Kidney (tissue), 14 donors: ENCODE measurements around the gene LZTS2. TPM values are rescaled to one million over a fixed set of nuclear protein-coding genes. Genes with fewer than 3 reads are reported as not detected.

Experiments used
- DNase-seq, 5 donors: peaks; one replicate each; pipeline ENCODE4 v3.0.0-alpha.2; 2013 to 2020
- FAIRE-seq: peaks from 2 replicates; lab custom pipeline; 2012; peaks lifted over from hg19 to GRCh38; lab: Jason Lieb, UNC
- H3K27ac ChIP-seq, 2 donors: one replicate each; pipeline ENCODE4 v1.7.0; 2013; ENCODE audit warnings: low read depth in 2 of 2, low read length in 2 of 2, inconsistent platforms in 1 of 2
- H3K27me3 ChIP-seq: one replicate; pipeline ENCODE4 v1.7.1; 2013; ENCODE audit warnings: low read length, inconsistent platforms; ENCODE audit not compliant: control insufficient read depth, insufficient read depth
- H3K36me3 ChIP-seq, 3 donors: one replicate each; pipeline versions ENCODE4 v1.7.0 to v1.7.1; 2013; ENCODE audit warnings: low read length in 3 of 3, control low read depth in 1 of 3, inconsistent platforms in 1 of 3; ENCODE audit not compliant: insufficient read depth in 3 of 3, control insufficient read depth in 2 of 3
- H3K4me1 ChIP-seq, 3 donors: one replicate each; pipeline versions ENCODE4 v1.7.0 to v1.7.1; 2013; ENCODE audit warnings: low read length in 3 of 3, inconsistent platforms in 1 of 3, low read depth in 1 of 3; ENCODE audit not compliant: control insufficient read depth in 2 of 3, insufficient read depth in 2 of 3
- H3K4me3 ChIP-seq, 3 donors: one replicate each; pipeline versions ENCODE4 v1.7.0 to v1.8.1; 2013; ENCODE audit warnings: low read length in 3 of 3, control low read depth in 1 of 3, inconsistent platforms in 1 of 3
- H3K9ac ChIP-seq, 3 donors: one replicate each; pipeline versions ENCODE4 v1.7.0 to v1.7.1; 2013; ENCODE audit warnings: low read length in 3 of 3, control low read depth in 1 of 3, inconsistent platforms in 1 of 3
- H3K9me3 ChIP-seq, 3 donors: one replicate each; pipeline versions ENCODE4 v1.7.0 to v1.7.1; 2013; ENCODE audit warnings: low read length in 3 of 3, control low read depth in 1 of 3, inconsistent platforms in 1 of 3; ENCODE audit not compliant: control insufficient read depth in 2 of 3, insufficient read depth in 1 of 3
- CTCF ChIP-seq: IDR thresholded peaks from 3 replicates; pipeline ENCODE4 v1.5.1; 2012; ENCODE audit warnings: mild to moderate bottlenecking, moderate library complexity, borderline replicate concordance; ENCODE audit not compliant: insufficient read depth; ENCODE audit errors: extremely low read depth
- intact Hi-C: fragments of 100-400 bp; cut with DNase I; formaldehyde crosslinking; loops from one replicate; pipeline ENCODE4 v1.11.1; 2022
- microRNA-seq: library from miRNA; unstranded; fragments of <30 nt; microRNA quantifications from one replicate; pipeline ENCODE4 v1.2.0, GENCODE V29; 2020
- polyA plus RNA-seq: library from polyadenylated mRNA; stranded (reverse); fragments of 350-450 nt; fragmentation: Illumina TruSeq; extraction: RNeasy Lipid Tissue Mini Kit (QIAGEN cat#74804); gene quantifications from one replicate; pipeline ENCODE4 v1.2.3, GENCODE V29; 2014; ENCODE audit warnings: low read depth, low replicate concordance; ENCODE audit not compliant: insufficient read depth
- total RNA-seq: library from RNA; stranded (reverse); fragmentation: NEBNext Ultra II Directional; extraction: Animal tissue kit (Norgen Biotek cat#: 25700); gene quantifications from one replicate; pipeline ENCODE4 v1.2.1, GENCODE V29; 2021
- donor health status: control.
- donor health status: control.
- donor health status: control.
- donor health status: control.
- donor health status: control.
- donor health status: DM: yes; HTN: yes; CAD: no.
- donor health status: Normal renal cell carcinoma (clear cell type).

LZTS2 gene
- total and polyA plus RNA-seq, 2 donors from 2014 or later = 47.3 to 54.7 TPM

DNA sequence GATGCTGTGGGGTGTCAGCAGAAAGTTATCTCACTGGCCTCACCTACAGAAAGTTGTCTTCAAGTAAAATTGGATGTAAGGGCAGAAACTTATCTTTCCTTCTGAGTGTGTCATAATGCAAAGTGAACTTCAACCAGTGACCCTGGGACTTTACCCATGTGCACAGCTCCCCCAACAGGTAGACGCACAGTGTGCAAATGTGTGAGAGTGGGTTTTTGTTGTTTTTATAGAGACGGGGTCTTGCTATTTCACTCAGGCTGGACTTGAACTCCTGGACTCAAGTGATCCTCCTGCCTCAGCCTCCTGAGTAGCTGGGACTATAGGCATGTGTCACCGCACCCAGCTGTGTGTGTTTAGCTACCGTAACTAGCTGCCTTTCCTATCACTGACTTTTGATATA lies 55.8 kb downstream of the LZTS2 start:
- Histone ChIP-seq H3K9ac (no peak overlapping the region), H3K36me3 (no peaks in the 10 kb centered on the region), H3K9me3 (no peaks in the 10 kb centered on the region), H3K4me1 (peaks cover 0 to 5% (median 0%) of the 10 kb centered on the region in 3 donors), H3K4me3 (no peak overlapping the region), H3K27ac (no peak overlapping the region), H3K27me3 (peaks cover 8% of the 10 kb centered on the region)
- intact Hi-C loops = no loop called here
- peak in 1 of 5 donors; percentile 2 for DNase-seq
- TF ChIP-seq CTCF = no peak
- FAIRE-seq = no peak

DNA sequence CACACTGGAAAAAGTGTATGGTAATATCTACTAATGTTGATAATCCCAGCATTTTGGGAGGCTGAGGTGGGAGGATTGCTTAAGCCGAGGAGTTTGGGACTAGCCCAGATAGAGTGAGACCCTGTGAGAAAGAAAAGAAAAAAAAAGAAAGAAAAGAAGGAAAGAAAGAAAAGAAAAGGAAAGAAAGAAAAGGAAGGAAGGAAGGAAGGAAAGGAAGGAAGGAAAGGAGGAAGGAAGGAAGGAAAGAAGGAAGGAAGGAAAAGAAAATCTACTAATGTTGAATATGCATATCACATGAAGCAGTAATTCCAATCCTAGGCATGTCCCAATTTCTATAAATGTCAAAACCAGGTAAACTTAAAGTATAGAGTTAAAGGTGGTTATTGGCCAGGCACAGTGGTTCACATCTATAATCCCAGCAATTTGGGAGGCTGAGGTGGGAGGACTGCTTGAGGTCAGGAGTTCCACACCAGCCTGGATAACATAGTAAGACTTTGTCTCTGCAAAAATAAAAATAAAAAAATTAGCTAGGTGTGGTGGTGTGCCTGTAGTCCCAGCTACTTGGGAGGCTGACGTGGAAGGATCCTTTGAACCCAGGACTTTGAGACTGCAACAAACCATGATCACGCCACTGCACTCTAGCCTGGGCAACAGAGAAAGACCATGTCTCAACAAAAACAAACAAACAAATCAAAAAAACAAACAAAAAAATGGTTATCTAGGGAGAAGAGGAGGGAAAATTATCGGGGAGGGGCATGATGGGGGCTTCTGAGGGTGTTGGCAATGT lies 57.0 kb downstream of the LZTS2 start:
- DNase-seq = peak in 1 of 5 donors; percentile 2
- no peak for TF ChIP-seq CTCF
- Histone ChIP-seq H3K9ac (no peak overlapping the region), H3K27me3 (no peaks in the 10 kb centered on the region), H3K27ac (no peak overlapping the region), H3K36me3 (no peaks in the 10 kb centered on the region), H3K4me3 (no peak overlapping the region), H3K4me1 (peaks cover 0 to 8% (median 0%) of the 10 kb centered on the region in 3 donors), H3K9me3 (no peaks in the 10 kb centered on the region)
- intact Hi-C loops = no loop called here
- no peak for FAIRE-seq

Small RNAs within 50 kb of the gene (microRNA-seq; reads per million reads assigned to microRNA genes)
- gene MIR608 = not detected

Other genes with a start within 250 kb of the LZTS2 start
- gene SLF2, start 86.8 kb upstream of the LZTS2 start, total RNA-seq = 29.6 TPM
- 6.7 TPM for gene SLF2, start 86.8 kb upstream of the LZTS2 start, polyA plus RNA-seq
- gene SEMA4G, start 30.3 kb upstream of the LZTS2 start, total RNA-seq = 6.1 TPM
- gene SEMA4G, start 30.3 kb upstream of the LZTS2 start, polyA plus RNA-seq = 23.5 TPM
- 81.5 TPM for gene MRPL43, start 12.3 kb upstream of the LZTS2 start, total RNA-seq
- 157 TPM for gene MRPL43, start 12.3 kb upstream of the LZTS2 start, polyA plus RNA-seq
- gene TWNK, start 12.3 kb upstream of the LZTS2 start, total RNA-seq = 8.9 TPM
- 3.8 TPM for gene TWNK, start 12.3 kb upstream of the LZTS2 start, polyA plus RNA-seq
- gene PDZD7, start 31.3 kb downstream of the LZTS2 start, total RNA-seq = 1.6 TPM
- gene PDZD7, start 31.3 kb downstream of the LZTS2 start, polyA plus RNA-seq = 1.9 TPM
- gene SFXN3, start 31.4 kb downstream of the LZTS2 start, total RNA-seq = 51.6 TPM
- gene SFXN3, start 31.4 kb downstream of the LZTS2 start, polyA plus RNA-seq = 23.3 TPM
- 9.8 TPM for gene KAZALD1, start 62.2 kb downstream of the LZTS2 start, total RNA-seq
- 9.7 TPM for gene KAZALD1, start 62.2 kb downstream of the LZTS2 start, polyA plus RNA-seq
- gene TLX1, start 131.5 kb downstream of the LZTS2 start, total RNA-seq = not detected
- gene TLX1, start 131.5 kb downstream of the LZTS2 start, polyA plus RNA-seq = not detected
- not detected for gene LBX1, start 229.7 kb downstream of the LZTS2 start, total RNA-seq
- not detected for gene LBX1, start 229.7 kb downstream of the LZTS2 start, polyA plus RNA-seq